HG03039 (cell line): ENCODE measurements around the gene SLC37A1.

Experiments used
- ATAC-seq: cut with Tn5 transposase; IDR thresholded peaks from one replicate; pipeline ENCODE4 v1.9.1; 2021; ENCODE audit warnings: mild to moderate bottlenecking, moderate library complexity; ENCODE audit not compliant: unreplicated experiment

The SLC37A1 gene

DNA sequence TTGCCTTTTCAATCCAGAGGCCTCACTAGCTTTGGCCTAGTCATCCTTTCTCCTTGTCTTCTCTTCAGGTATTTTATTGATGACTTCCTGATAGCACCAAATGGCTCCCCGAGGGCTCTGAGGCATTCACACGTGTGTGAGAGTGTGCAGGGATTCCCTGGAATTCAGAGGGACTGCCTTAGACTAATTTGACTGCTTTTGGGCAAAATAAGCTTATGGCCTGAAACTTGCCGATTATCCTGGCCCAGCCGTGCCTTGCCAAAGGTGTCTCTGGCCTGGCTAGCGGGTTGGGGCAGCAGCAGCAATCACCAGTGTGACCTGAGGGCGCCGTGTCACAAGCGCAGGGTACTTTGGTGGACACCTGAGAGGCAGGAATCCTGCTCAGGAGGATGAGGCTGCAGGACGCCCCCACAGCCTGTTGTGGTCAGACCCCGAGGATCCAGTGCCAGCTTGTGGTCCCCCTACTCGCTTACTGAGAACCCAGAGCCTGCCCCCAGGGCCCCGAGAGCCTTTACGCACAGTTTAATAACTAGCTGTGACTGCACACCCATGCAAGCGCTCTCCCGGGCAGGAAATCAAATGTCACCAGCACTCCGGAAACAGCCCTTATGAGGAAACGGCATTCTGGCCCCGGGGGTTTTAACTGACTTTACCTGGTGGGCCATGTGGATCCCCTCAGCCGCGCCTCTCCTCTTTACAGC is 76.9 kb downstream of the SLC37A1 start:
- ATAC-seq, result no peak

DNA sequence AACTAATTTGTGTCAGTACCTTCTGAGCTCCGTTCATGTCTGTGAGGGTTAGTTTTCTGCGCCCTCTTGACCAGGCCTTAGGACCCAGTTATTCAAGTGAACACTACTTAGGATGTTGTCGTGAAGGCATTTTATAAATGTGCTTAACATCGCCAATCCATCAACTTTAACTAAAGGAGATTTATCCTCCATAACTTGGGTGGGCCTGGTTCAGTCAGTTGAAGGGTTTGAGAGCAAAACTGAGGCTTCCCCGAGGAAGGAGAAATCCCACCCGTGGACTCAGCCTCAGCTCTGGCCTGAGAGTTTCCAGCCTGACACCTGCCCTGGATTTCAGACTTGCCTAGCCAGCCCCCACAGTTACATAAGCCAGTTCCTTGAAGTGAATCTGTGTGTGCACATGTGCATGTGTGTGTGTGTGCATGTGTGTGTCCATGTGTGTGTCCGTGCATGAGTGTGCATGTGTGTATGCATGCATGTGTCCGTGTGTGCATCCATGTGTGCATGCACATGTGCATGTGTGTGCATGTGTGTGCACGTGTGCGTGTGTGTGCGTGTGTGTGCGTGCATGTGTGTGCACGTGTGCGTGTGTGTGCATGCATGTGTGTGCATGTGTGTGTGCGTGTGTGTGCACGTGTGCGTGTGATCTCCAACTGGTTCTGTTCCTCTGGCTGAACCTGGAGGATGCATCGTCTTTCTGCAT is 77.7 kb downstream of the SLC37A1 start:
- ATAC-seq, result no peak

- no peak for ATAC-seq
Observed at GRCh38 chr21:42592156-42592820, 78.6 kb downstream of the SLC37A1 start.

GRCh38 chr21:42593007-42593814 is 79.6 kb downstream of the SLC37A1 start:
- ATAC-seq, result no peak

DNA sequence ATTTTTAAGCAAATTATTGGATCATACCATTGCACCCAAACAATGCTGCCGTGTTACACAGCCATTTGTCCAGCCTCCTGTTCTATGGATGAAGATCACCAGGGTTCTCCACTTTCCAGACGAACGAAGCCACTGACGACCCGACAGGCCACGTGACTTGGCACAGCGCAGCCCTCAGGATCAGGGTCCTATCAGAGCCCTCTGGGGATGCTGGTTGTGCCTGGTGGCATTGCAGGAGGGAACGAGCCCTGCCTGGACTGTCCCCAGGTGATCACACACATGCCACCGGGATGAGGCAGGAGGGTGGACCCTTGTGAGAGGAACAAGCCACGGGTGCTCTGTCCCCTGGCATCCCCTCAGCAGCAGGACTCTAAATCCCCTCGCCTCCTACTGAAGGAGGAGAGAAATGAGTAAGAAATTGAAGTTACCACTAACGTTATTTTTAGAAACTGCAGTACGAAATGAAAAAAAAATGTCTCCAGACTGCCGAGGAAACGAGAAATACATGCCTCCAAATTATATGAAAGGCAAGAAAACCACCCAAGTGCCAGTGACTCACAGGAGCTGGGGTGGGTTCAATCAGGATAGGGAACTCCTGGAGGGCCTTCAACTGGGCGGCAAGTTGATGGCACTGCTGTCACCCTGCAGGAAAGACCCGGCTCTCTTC is 81.1 kb downstream of the SLC37A1 start:
- no peak for ATAC-seq

DNA sequence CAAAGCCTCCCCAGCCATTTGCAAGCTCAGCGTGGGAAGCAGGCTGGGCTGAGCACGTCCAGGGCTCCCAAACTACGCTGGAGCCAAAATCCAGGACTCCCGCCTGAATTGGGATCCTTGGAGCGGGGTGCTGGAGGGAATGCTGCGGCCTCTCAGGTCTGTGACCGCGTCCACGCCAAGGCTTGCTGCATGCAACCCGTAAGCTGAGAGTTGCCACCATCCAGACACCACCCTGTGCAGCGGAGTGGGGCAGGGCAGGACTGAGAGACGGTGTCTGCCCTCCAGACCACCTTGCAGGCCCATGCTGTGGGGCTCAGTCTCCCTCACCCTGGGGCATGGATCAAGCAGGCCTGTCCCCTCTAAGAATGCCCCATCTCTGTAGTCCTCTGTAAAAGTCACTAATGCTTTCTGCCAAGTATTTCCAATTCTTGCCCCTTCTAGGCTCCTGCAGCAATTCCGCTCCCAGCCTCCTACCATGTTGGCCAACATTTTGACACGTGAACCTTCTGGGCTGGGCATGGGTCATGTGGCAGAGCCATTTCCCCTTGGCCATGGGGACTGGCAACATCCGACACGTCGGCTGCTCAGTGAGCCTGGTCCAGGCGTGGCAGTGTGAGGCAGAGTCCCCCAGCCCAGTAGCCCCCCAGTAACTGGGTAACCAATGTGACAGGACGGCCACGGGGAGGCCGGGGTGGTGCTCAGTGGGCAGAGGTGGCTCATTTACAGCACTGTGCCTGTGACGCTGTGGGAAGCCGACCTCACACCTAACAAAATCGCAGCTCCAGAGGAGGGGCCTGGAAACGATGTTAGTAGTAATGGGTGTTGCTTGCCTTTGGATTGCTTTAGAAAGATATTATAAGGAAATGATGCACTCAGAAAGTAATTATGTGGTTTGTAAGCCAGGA is 81.9 kb downstream of the SLC37A1 start:
- ATAC-seq, result no peak

DNA sequence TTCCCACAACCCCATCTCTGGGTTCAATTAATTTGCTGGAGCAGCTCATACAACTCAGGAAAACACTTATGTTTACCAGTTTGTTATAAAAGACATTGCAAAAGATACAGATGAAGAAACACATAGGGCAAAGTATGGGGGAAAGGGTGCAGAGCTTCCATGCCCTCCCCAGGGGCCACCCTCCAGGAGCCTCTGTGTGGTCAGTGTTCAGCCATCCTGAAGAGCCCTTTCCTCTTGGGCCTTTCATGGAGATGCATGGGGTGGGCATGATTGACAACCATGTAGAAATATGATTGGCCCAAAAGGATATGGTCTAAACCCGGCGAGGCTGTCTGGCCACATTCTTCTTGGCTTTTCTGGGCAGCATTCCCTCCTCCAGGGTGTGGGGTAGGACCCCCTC is 83.0 kb downstream of the SLC37A1 start:
- ATAC-seq, result no peak

DNA sequence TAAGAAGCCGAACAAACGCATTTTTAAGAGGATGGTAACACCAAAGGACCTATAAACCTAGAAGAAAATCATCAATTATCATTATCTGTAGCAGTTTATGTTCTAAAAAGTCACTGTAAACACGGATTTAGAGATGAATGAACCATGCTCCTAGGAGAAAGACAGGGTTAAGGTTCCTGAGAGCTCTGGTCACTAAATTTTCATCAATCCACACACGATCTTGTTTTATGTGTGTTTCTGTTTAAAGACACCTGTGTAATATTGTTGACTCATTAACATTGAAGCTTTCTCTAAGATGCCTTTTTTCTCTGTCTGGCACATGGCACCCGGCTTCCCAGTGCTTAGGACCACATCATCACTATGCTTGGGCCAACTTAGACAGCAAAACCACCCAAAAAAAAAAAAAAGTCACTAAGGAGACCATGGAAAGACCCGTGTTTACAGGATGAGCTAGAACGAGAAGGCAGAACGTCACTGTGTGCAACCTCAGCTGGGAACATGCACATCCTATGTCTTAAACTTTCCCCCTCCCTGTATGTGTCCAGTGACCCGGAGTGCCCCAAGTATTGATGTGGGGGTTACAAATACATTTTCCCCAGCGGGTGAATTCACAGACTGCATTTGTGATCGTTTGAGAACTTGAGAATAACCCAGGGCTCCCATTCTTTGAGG is 84.0 kb downstream of the SLC37A1 start:
- no peak for ATAC-seq

DNA sequence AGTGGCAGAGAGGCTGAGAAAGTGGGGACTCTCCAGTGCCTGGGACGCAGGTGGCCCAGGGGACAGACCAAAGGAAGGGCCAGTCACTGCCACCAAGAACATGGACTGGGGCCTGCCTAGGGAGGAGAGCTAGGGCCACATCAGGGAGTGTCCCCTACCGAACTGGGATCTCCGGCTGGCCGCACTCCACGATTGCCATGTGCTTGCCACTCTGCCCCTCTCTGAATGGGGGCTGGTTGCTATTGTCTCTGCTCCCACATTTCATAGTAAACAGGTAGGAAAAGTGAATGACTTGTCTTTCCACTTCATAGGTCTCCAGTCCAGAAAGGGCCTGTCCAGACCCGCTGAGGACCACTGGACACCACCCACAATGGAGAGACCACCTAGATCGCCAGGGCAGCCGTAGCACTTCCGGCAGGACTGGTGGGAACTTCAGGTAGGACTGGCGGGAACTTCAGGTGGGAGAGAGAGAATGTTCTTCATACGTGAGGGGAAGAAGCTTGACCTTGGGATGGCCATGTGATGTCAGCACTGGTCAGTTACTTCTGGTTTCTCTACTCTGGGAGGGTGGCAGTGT is 84.6 kb downstream of the SLC37A1 start:
- ATAC-seq, result no peak

DNA sequence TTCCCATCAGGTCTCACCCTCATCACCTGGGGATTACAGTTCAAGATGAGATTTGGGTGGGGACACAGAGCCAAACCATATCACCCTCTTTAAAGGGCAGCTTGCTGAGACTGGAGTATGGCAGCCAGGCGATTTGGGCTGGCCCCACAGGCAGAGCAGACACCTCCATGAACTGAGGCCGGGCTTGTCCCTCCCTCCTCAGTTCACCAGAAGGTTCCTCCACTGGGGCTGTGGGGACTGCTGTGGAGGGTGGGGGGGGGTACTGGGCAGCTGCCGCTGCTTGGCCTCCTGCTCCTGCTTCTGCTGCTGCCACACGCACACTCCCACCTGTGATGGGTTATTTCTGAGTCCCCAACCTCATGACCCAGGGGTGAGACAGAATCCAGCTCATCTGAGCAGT is 85.8 kb downstream of the SLC37A1 start:
- ATAC-seq, result no peak

DNA sequence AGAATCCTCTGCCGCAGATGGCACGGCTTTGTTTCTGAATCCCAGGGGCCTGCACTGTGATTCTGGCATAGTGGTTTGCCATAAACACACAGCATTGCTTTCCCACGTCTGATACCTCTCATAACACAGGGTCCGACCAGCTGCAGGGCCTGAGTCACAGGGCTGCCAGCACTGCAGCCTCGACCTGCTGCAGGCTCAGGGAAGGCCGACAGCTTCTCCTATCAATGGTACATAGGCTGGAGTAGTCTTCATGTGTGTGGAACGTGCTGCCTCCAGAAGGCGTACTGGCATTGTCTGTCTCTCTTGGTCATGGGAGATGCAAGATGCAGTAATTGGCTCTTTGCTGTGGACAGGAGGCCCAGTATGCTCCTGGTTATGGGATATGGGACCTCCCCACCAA is 86.3 kb downstream of the SLC37A1 start:
- ATAC-seq, result no peak

DNA sequence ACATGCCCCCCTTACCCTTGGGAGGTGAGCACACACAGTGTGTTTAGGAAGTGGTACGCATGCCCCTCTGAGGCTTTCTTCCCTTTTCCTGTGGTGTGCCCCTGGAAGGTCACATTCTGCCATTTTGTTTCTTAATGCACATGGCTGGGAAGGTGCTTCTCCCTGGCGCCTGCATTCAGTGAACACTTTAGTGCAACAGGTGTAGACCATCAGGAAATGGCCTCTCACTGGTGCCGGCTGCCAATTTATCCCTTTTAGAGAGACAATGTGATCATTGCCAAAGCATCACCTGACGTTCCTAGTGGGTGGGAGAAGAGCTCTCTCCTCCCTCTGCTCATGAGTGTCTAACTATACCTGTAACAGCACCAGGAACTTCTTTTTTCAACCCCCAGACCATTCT is 88.0 kb downstream of the SLC37A1 start:
- ATAC-seq, result no peak

- no peak for ATAC-seq
Observed at GRCh38 chr21:42607102-42607501, 93.5 kb downstream of the SLC37A1 start.

DNA sequence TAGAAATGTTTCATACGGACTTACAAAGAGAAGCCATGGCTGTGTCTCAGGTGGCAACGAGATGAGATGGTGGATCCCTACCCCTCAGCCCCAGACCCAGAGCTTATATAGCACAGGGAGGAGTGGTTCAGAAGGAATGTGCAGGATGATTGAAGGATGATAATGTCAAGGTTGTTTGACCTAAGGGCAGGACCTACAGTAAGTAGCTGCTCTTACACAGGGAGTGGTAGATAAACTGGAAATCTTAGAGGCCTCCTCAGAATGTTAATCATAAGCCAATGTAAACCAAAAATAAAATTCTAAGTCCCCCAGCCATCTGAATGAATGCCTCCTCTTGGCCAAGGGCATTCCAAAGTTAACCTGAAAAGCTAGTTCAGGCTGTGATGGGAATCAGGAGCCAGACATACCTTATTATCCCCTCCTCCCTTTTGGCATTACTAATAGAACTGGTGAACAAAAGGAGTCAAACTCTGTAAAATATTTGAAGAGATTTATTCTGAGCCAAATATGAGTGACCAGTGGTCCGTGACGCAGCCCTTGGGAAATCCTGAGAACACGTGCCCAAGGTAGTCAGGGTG is 94.0 kb downstream of the SLC37A1 start:
- no peak for ATAC-seq

GRCh38 chr21:42608446-42608845 is 94.8 kb downstream of the SLC37A1 start:
- ATAC-seq, result no peak

DNA sequence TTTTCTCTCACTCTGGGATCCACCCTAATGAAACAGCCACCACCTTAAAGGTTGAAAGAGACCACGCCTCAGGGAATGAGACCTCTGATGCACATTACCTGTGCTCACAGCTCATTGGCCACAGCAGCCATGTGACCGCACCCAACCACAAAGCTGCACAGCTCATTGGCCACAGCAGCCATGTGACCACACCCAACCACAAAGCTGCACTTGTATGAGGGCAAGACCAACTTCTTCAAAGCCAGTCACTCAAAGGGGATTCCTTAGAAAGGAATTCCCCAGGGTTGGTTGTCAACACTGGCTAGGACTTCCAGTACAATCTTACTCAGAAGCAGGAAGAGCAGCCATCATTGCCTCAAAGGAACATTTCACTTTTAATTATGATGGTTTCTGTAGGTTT is 96.2 kb downstream of the SLC37A1 start:
- ATAC-seq, result no peak

GRCh38 chr21:42611852-42612251 is 98.2 kb downstream of the SLC37A1 start:
- ATAC-seq, result no peak

- ATAC-seq, result no peak
Observed at GRCh38 chr21:42612390-42612789, 98.7 kb downstream of the SLC37A1 start.

DNA sequence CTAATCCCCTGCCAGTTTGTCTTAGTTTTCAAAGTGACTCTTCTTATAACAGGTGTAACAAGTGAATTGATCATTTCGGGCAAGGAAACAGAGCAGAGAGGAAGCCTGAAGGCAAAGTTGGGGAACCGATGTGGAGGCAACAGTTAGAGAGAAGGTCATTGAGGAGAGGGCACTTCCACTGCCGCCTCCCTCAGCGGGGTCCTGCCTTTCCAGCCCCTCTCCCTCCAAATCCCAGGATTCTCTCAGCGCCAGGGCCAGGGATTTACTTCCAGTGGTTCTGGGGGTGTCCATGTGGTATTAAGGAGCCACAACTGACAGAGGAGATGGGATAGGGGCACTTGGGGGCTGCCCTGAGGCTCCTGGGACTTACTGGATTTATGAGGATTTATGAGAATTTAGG is 100.1 kb downstream of the SLC37A1 start:
- ATAC-seq, result no peak
